HG03066 (cell line): Measurements from ENCODE around the gene HELLS.
A peak's percentile ranks its signal among the peaks of the same experiment; 100 is the strongest.
"Not testable (repeated sequence)": the region's sequence is repeated elsewhere in the genome, so short reads cannot be mapped to it uniquely, and the experiment has no call there.

Source experiments
- ATAC-seq: cut with Tn5 transposase; IDR thresholded peaks from one replicate; pipeline ENCODE4 v1.9.1; 2021; ENCODE audit warnings: low read depth; ENCODE audit not compliant: unreplicated experiment

The HELLS gene

GRCh38 chr10:94545391-94546048 is at the start of gene HELLS:
HELLS (plus strand) TSS chr10:94545788; CDS start chr10:94545922, 134 bp downstream.
- peak; percentile 76 for ATAC-seq

DNA sequence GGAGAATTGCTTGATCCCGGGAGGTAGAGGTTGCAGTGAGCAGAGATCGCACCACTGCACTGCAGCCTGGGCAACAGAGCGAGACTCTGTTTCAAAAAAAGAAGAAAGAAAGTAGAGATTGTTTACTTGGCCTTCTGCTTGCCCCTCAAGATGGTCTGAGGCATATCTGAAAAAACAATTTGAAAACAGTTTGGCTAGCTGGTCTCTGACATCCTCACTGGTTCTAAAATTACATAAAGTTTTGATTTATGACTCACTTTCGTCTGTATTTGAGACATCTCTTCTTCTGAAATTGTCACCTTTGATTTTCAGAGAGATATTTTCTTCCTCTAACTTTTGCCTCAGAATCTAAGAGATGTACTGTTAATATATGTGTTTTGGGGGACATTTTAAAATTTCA is 49.6 kb upstream of the HELLS start:
- ATAC-seq: peak; percentile 59

- ATAC-seq: no peak
Measured at GRCh38 chr10:94496646-94497045, 48.9 kb upstream of the HELLS start.

GRCh38 chr10:94500063-94500462 is 45.5 kb upstream of the HELLS start:
- no peak for ATAC-seq

GRCh38 chr10:94521276-94522250 is 24.0 kb upstream of the HELLS start:
- no peak for ATAC-seq

- no peak for ATAC-seq
Measured at GRCh38 chr10:94524146-94524545, 21.4 kb upstream of the HELLS start.

GRCh38 chr10:94524711-94525110 is 20.9 kb upstream of the HELLS start:
- ATAC-seq: no peak

DNA sequence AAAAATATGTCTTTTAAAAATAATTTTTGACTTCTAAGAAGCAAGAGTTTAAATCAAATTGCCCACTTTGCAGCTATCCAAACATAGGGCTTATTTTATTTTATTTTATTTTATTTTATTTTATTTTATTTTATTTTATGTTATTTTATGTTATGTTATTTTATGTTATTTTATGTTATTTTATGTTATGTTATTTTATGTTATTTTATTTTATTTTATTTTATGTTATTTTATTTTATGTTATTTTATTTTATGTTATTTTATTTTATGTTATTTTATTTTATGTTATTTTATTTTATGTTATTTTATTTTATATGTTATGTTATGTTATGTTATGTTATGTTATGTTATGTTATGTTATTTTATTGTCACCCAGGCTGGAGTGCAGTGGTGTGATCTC is 14.0 kb upstream of the HELLS start:
- ATAC-seq: not testable (repeated sequence)

DNA sequence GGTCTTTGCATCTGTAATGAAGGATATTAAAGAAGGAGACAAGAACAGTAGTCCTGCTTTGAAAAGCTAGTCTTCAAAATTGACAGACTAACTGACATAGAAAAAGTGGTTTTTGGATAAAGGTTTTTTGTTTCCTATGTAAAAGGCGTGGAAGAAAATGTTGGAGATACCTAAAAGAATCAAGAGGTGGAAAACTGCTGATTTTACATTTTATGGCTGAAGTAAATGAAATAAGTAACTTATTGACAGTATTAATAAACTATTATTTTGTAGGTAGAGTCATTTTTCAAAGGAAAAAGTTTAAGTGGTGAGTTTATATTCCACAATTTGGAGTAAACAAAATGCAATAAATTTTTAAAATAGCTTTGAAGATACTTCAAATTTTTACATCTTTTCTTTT is 12.6 kb upstream of the HELLS start:
- ATAC-seq: no peak

DNA sequence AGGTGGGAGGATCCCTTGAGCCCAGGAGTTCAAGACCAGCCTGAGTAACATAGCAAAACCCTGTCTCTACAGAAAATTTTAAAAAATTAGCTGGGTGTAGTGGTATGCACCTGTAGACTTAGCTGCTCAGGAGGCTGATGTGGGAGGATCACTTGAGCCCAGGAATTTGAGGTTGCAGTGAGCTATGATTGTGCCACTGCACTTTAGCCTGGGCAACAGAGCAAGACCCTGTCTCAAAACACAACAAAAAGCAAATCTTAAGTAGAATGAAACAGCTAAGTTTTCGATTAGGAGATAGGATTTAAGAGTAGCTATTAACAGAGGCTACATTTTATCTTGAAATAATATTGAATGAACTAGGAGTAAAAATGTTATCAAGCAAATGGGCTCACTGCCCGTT is 3.3 kb upstream of the HELLS start:
- ATAC-seq: not testable (repeated sequence)

- peak; percentile 19 for ATAC-seq
Measured at GRCh38 chr10:94546049-94546900, 687 bp downstream of the HELLS start.

- no peak for ATAC-seq
Measured at GRCh38 chr10:94546901-94547185, 1.3 kb downstream of the HELLS start.

- no peak for ATAC-seq
Measured at GRCh38 chr10:94549221-94549620, 3.6 kb downstream of the HELLS start.

GRCh38 chr10:94567714-94568307 is 22.2 kb downstream of the HELLS start:
- ATAC-seq: not testable (repeated sequence)

DNA sequence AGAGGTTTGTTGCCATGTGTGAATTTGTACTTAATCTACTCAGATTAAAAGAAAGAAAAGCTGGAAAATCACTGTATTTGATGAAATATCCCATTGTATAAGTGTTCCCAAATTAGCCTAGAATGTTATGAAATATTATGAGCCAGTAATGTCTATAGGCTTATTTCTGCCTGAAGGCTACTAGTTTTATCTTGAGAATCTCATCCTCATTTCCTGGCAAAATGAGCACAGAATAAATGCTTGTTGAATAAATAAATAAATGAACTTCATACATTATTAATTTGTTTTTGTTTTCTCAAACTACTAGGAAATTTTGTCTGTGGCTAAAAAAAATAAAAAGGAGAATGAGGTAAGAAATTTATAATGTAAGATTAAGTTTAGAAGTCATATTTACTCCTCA is 25.5 kb downstream of the HELLS start:
- no peak for ATAC-seq

DNA sequence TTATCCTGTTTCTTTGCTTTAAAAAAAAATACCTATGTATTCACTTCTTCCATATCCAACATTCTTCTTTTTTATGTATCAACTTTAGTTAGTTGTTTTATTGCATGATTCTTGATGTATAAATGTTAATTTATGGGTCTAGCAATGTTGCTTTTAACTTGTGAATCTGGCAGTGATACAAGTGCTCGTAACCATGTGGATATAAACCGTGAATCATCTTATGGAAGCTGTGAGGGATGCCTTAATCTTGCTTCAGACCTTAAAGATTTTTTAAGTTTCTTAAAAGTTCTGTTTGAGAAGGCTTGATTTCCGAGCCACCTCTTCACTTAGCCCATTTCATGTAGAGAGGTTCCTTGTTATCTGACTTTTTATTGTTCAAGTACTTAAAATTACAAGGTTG is 25.9 kb downstream of the HELLS start:
- ATAC-seq: no peak

DNA sequence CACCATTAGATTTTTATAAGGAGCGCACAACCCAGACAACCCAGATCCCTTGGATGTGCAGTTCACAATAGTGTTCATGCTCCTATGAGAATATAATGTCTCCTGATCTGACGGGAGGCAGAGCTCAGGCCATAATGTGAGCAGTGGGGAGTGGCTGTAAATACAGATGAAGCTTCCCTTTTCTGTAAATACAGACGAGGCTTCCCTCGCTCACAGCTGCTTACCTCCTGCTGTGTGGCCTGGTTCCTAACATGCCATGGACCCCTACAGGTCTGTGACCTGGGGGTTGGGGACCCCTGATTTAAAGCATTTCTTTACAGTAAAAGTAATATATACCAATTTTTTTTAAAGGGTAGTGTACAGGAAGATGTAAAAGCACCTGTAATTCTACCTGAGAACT is 33.2 kb downstream of the HELLS start:
- ATAC-seq: no peak

- no peak for ATAC-seq
Measured at GRCh38 chr10:94583124-94583523, 37.5 kb downstream of the HELLS start.

- ATAC-seq: peak; percentile 75
Measured at GRCh38 chr10:94591461-94592205, 46.0 kb downstream of the HELLS start.
